T47D (cell line): Measurements from ENCODE around the gene CD55.

Experiments used
- DNase-seq, 2 experiments: peaks; one replicate each; pipeline versions ENCODE4 v3.0.0 to v3.0.0-alpha.2; 2011 to 2012; ENCODE audit warnings: low read depth in 1 of 2, low spot score in 1 of 2
- JUND ChIP-seq: IDR thresholded peaks from 2 replicates; pipeline ENCODE4 v1.6.1; 2012; ENCODE audit warnings: low read depth
- in situ Hi-C: cut with HindIII; loops from 2 replicates; pipeline ENCODE4 v1.10.0; 2016; ENCODE audit warnings: low sequenced_read_pairs, low pct_unique_long_range_greater_than_20kb

Gene CD55

GRCh38 chr1:207336559-207337467, 15.3 kb downstream of the CD55 start:
- no peak for DNase-seq
- in situ Hi-C loops, result no loop called here
- no peak for TF ChIP-seq JUND

GRCh38 chr1:207342332-207342731, 20.9 kb downstream of the CD55 start:
- in situ Hi-C loops, result no loop called here
- no peak for TF ChIP-seq JUND
- DNase-seq, result no peak

GRCh38 chr1:207343675-207344074, 22.2 kb downstream of the CD55 start:
- in situ Hi-C loops, result no loop called here
- no peak for TF ChIP-seq JUND
- DNase-seq, result no peak

GRCh38 chr1:207344221-207344620, 22.7 kb downstream of the CD55 start:
- in situ Hi-C loops, result no loop called here
- TF ChIP-seq JUND, result no peak

GRCh38 chr1:207345644-207346477, 24.4 kb downstream of the CD55 start:
- in situ Hi-C loops, result no loop called here
- no peak for DNase-seq
- TF ChIP-seq JUND, result no peak

More at GRCh38 chr1:207344221-207344620, 22.7 kb downstream of the CD55 start:
- no peak for DNase-seq

GRCh38 chr1:207346513-207346912, 25.0 kb downstream of the CD55 start:
- DNase-seq, result no peak
- no peak for TF ChIP-seq JUND

GRCh38 chr1:207349979-207350378, 28.5 kb downstream of the CD55 start:
- DNase-seq, result no peak
- in situ Hi-C loops, result no loop called here
- no peak for TF ChIP-seq JUND

More at GRCh38 chr1:207346513-207346912, 25.0 kb downstream of the CD55 start:
- in situ Hi-C loops, result no loop called here

GRCh38 chr1:207352554-207352953, 31.1 kb downstream of the CD55 start:
- DNase-seq, result no peak
- TF ChIP-seq JUND, result no peak
- in situ Hi-C loops, result no loop called here

GRCh38 chr1:207355060-207355459, 33.6 kb downstream of the CD55 start:
- in situ Hi-C loops, result no loop called here
- no peak for DNase-seq
- no peak for TF ChIP-seq JUND

- TF ChIP-seq JUND, result no peak
- in situ Hi-C loops, result no loop called here
- no peak for DNase-seq
Measured at GRCh38 chr1:207355513-207356295, 34.2 kb downstream of the CD55 start.

- in situ Hi-C loops, result no loop called here
- TF ChIP-seq JUND, result no peak
- no peak for DNase-seq
Measured at GRCh38 chr1:207361029-207361428, 39.6 kb downstream of the CD55 start.

- no peak for DNase-seq
- no peak for TF ChIP-seq JUND
- in situ Hi-C loops, result no loop called here
Measured at GRCh38 chr1:207361889-207362288, 40.4 kb downstream of the CD55 start.
